GM18870 (cell line): ENCODE data around the gene PDCD7.
"Not testable (repeated sequence)": the region's sequence is repeated elsewhere in the genome, so short reads cannot be mapped to it uniquely, and the experiment has no call there.

Source experiments
- ATAC-seq: cut with Tn5 transposase; IDR thresholded peaks from one replicate; pipeline ENCODE4 v1.9.1; 2021; ENCODE audit warnings: moderate library complexity; ENCODE audit not compliant: unreplicated experiment

The PDCD7 gene

DNA sequence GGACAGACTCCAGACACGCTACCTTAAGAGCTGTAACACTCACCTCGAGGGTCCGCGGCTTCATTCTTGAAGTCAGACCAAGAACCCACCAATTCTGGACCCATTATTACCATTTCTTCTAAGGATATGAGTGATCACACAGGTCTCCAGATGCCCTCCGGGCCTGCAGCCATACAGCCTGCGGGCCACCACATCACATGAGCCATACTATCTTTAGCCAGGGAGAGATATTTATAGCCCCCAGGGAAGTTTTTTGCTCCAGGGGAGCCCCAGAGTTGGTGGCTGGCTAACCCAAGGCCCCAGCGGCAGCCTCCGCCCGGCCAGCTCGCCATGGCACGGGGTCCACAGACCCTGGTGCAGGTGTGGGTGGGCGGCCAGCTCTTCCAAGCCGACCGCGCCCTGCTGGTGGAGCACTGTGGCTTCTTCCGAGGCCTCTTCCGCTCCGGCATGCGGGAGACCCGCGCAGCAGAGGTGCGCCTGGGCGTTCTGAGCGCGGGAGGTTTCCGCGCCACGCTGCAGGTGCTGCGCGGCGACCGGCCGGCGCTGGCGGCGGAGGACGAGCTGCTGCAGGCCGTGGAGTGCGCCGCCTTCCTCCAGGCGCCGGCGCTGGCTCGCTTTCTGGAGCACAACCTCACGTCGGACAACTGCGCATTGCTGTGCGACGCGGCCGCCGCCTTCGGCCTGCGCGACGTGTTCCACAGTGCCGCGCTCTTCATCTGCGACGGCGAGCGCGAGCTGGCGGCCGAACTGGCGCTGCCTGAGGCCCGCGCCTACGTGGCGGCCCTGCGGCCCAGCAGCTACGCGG, 56.9 kb downstream of the PDCD7 start, which contains the start of gene KBTBD13:
TSS of gene KBTBD13 (plus strand) at position 261 of the 805 bp plus-strand sequence. CDS start at position 331, 70 bp downstream.
- ATAC-seq = no peak

DNA sequence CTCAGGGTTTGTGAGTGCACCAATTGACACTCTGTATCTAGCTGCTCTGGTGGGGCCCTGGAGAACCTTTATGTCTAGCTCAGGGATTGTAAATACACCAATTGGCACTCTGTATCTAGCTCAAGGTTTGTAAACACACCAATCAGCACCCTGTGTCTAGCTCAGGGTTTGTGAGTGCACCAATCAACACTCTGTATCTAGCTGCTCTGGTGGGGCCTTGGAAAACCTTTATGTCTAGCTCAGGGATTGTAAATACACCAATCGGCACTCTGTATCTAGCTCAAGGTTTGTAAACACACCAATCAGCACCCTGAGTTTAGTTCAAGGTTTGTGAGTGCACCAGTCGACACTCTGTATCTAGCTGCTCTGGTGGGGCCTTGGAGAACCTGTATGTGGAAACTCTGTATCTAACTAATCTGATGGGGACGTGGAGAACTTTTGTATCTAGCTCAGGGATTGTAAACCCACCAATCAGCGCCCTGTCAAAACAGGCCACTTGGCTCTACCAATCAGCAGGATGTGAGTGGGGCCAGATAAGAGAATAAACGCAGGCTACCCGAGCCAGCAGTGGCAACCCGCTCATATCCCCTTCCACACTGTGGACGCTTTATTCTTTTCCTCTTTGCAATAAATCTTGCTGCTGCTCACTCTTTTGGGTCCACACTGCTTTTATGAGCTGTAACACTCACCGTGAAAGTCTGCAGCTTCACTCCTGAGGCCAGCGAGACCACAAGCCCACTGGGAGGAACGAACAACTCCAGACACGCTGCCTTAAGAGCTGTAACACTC, 57.8 kb downstream of the PDCD7 start:
- ATAC-seq = not testable (repeated sequence)

DNA sequence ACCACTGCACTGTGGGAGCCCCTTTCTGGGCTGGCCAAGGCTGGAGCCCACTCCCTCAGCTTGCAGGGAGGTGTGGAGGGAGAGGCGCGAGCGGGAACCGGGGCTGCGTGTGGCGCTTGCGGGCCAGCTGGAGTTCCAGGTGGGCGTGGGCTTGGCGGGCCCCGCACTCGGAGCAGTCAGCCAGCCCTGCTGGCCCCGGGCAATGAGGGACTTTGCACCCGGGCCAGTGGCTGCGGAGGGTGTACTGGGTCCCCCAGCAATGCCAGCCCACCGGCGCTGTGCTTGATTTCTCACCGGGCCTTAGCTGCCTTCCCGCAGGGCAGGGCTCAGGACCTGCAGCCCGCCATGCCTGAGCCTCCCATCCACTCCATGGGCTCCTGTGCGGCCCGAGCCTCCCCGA, 58.7 kb downstream of the PDCD7 start:
- ATAC-seq = not testable (repeated sequence)

DNA sequence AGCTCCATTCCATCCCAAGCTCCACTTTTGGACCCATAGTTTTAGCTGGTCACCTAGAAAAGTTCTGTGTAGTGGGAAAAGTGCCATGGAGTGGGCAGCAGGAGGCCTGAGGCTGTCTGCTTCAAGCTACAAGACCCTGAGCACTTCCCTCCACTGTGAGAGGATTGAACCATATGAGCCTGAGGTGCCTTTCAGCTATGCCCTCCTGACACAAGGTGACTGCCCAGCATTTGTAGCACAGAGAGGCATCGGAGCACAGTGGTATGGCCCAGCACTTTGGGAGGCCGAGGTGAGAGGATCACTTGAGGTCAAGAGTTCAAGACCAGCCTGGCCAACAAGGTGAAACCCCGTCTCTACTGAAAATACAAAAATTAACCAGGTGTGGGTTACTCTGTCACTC, 61.0 kb downstream of the PDCD7 start:
- no peak for ATAC-seq

DNA sequence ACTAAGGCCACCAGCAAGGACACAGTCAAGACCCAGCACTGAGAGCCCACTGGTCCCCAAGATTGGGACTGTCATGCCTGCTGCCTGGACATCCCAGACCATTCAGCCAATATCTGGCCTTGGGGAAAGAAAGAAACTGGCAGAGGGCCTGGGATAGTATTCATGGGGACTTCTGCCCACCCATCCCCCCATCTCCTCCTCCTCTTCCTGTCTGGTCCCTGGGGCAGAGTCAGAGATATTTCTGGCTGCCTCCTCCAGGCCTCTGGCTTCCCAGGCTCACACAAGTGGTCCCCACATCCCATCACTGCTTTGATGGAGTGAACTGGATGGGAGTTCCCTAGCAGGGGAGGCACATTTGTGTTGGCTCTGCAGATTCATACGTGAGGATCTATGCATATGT, 61.6 kb downstream of the PDCD7 start:
- ATAC-seq = no peak

DNA sequence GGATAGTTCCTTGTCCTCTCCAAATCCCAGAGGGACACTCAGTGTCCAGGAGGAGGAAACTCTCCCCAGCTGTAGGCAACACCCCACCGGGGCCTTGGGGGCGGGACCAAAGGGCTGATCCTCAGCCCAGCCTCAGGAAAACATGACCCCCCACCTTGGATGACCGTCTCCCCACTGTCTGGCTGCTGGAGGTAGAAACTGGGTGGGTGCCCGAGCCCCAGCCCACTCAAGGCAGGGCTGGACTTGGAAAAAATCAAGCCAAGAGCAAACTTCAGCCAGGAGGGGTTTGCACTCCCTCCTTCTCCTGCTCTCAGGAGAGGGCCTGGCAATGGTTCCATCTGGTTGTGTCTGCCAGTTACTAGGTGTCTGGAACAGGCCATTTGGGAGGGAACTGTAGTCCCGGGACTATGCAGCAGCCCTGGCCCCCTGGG, 62.2 kb downstream of the PDCD7 start:
- ATAC-seq = no peak

DNA sequence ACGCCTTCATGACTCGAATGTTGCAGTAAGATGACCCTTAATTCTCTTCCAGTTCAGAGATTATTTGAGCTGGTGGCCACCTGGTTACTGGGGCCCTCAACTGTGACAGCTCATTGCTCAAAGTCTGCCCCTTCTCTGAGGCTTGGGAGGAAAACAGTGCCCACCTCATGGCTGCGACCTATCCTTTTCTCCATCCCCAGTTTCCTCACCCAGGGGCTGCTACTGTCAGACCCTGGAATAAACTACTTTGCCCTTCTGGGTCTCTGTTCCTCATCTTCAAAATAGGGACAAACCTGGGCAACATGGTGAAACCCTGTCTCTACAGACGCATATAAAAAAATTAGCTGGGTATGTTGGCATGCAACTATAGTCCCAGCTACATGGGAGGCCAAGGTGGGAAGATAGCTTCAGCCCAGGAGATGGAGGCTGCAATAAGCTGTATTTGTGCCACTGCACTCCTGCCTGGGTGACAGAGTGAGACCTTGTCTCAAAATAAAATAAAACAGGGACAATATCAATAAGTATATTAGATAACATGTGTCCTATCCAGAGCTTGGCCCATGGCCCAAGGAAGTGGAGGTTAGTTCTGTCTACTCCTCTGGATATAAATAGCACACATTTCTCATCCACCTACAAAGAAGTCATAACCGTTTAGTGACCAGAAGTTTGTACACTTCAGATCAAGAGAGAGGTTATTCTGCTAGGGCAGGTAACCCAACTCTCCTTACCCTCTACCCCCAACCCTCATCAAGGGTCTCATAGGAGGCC, 63.6 kb downstream of the PDCD7 start:
- ATAC-seq = no peak

DNA sequence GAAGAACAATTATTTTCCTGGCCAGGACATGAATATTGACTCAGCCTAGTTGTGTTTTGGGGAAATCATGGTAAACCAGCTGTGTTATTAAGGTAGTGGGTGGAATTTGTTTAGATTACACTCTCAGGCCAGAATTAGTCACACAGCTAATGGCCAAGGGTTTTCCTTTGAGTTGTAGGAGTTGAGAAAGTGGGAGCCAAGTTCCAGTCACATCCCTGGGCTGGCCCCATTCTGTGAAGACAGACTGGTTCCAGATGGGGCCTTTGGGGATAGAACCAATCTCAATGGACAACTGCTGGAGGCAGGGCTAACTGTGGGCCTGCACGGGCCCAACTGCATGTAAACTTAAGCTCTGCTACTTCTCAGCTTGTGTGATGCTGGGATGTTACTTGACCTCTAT, 64.4 kb downstream of the PDCD7 start:
- no peak for ATAC-seq

DNA sequence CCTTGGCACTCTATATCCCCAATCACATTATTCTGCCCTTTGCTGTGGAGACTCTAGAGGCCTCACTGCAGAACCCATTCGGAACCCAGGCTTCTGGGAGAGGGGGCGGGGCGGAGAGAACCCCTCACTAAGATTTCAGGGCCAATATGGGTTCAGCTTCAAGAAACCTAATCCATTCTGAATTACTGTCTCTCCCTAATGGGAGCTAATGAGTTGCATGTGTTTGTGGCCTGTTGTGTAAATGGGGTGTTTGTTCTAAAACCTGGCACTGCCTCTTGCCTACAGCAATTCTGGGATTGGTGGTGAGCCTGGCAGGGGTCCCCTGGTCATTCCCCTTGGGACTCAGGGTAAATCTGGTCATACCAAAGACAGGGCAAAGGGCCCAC, 65.2 kb downstream of the PDCD7 start:
- no peak for ATAC-seq

DNA sequence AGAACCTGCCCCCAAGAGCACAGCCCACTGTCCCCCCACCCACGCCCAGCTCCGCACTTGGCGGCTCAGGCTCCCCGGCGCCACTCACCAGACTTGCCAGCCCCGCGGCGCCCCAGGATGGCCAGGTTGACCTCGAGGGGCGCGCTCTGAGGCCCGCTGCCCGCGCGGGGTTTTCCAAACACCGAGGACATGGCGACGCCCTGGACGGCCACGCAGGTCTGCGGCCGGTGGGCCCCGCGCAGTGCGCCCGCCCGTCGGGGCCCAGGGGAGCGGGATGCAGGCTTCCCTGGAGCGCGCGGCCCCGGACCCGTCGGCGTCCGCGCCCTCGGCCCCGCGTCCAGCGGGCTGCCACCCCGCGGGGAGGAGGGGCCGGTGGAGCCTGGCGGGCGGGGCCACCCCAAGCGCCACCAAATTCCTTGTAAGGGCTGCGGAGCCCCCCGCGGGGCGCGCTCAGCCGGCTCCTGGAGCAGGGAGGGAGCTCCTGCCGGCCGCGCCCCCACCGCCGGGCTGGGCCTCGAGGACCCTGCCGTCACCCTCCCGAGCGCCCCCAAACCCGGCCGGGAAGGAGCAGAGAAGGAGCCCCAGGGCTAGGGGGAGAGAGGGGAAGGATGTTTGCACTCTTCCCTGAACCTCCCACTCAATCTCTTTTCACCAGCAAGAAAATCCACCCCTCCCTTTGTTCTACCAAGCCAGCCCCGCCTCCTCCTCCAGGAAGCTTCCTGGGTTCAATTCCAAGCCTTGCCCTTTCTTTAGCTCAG, 65.8 kb downstream of the PDCD7 start, which contains the start of gene RASL12:
TSS of gene RASL12 (minus strand) at position 347 of the 758 bp plus-strand sequence. CDS start at position 191, 156 bp downstream.
- ATAC-seq = no peak
